Urinary bladder (tissue), 4 donors: Measurements from ENCODE around the gene EHBP1. TPM values are rescaled to one million over a fixed set of nuclear protein-coding genes. Genes with fewer than 3 reads are reported as not detected.
"Not testable (repeated sequence)": the region's sequence is repeated elsewhere in the genome, so short reads cannot be mapped to it uniquely, and the experiment has no call there.

Experiments used
- DNase-seq: peaks from one replicate; pipeline ENCODE4 v3.0.0-alpha.2; 2015; ENCODE audit errors: extremely low spot score
- H3K27ac ChIP-seq: one replicate; pipeline ENCODE4 v1.5.1; 2013; ENCODE audit warnings: low read depth, mild to moderate bottlenecking, moderate library complexity
- H3K36me3 ChIP-seq: one replicate; pipeline ENCODE4 v1.6.1; 2013; ENCODE audit warnings: mild to moderate bottlenecking, moderate library complexity; ENCODE audit not compliant: insufficient read depth
- H3K4me1 ChIP-seq: one replicate; pipeline ENCODE4 v1.6.1; 2013; ENCODE audit warnings: mild to moderate bottlenecking, moderate library complexity; ENCODE audit not compliant: insufficient read depth
- H3K4me3 ChIP-seq: one replicate; pipeline ENCODE4 v1.5.1; 2013; ENCODE audit warnings: low read depth, low read length
- WGBS: extraction: QIAGEN DNeasy Blood & Tissue Kit; methylation state at CpG from one replicate; pipeline ENCODE4 v1.1.7; 2013; 5-methylcytosine and 5-hydroxymethylcytosine counted together
- polyA plus RNA-seq: library from polyadenylated mRNA; stranded (reverse); fragments of 200-250 nt; gene quantifications from one replicate; pipeline ENCODE4 v1.2.3, GENCODE V29; 2013
- total RNA-seq: library from RNA; depleted of rRNA; stranded (reverse); fragments of >200 nt; gene quantifications from one replicate; pipeline ENCODE4 v1.2.3, GENCODE V29; 2014
- donor health status: healthy with polysubstance abuse.
- donor health status: healthy.

Gene EHBP1
- total and polyA plus RNA-seq, 2 donors, result 41.0 to 145 TPM

DNA sequence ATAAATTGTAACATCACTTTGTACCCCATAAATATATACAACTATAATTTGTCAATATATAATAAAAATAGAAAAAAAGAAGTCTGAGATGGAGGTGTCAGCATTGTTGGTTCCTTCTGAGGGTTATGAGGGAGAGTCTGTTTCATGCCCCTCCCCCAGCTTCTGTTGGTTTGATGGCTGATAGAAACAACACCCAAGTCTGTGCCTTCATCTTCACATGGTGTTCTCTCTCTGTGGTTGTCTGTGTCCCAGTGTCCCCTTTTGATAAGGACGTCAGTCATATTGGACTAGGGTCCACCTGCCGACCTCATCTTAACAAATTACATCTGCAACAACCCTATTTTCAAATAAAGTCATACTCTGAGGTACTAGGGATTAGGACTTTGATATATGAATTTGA, 20.3 kb upstream of the EHBP1 start:
- no peak for DNase-seq
- 88% methylated on average over 2 of the region's 2 CpGs for WGBS
- Histone ChIP-seq H3K36me3 (no peaks in the 10 kb centered on the region), H3K4me1 (no peaks in the 10 kb centered on the region), H3K27ac (no peak overlapping the region), H3K4me3 (no peak overlapping the region)

DNA sequence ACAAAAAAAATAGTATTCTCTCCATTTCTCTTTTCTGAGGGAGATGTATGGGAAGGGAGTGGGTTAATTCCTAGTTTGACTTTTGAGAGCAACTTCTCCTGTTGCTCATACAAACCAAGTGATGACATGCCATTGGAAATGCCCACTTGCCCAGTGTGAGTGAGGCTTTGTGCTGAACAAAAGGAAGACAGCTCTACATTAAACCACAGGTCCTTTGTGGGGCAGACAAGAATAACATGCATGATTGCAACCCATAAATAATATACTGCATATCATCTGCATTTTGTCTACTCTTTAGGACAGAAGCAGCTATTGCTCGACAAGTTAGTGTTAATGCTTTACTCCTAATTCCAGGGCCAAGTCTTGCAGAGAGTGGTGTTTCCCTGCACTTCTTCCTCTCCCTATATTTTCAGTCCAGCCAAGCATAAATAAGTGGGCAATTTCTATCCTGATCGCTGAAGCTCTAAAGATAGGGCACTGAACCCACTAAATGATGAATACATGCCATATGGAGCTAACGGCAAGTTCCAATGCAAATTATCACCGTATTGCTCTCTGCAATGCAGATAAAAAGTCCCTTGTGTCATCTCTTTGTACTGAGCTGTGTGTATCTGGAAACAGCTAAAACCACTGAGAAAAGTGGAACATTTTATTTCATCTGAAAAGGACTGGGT, 19.4 kb upstream of the EHBP1 start:
- Histone ChIP-seq H3K4me1 (no peaks in the 10 kb centered on the region), H3K4me3 (no peak overlapping the region), H3K27ac (no peak overlapping the region), H3K36me3 (no peaks in the 10 kb centered on the region)
- DNase-seq, result no peak
- WGBS, result 73% methylated on average over 4 of the region's 4 CpGs

DNA sequence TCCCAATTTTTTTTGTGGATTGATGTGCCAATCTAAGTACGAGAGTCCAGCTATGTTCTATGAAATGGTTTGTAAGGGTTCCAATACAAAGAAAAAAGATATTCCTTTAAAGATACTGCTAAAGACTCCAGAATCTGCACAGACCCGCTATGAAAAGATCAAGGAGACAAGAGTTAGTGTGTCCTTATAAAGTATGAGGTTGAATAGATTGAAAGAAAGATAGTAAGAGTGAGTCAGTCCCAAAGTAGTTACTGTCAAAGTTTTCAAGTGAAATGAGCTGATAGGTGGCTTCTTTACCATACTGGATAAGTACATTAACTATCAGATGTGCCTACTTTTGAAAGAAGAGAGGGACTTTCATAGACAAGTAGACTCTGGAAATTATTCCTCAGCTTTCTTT, 17.9 kb upstream of the EHBP1 start:
- Histone ChIP-seq H3K4me1 (no peaks in the 10 kb centered on the region), H3K27ac (no peak overlapping the region), H3K4me3 (no peak overlapping the region), H3K36me3 (no peaks in the 10 kb centered on the region)
- WGBS, result 78% methylated on average over 2 of the region's 2 CpGs
- DNase-seq, result no peak

DNA sequence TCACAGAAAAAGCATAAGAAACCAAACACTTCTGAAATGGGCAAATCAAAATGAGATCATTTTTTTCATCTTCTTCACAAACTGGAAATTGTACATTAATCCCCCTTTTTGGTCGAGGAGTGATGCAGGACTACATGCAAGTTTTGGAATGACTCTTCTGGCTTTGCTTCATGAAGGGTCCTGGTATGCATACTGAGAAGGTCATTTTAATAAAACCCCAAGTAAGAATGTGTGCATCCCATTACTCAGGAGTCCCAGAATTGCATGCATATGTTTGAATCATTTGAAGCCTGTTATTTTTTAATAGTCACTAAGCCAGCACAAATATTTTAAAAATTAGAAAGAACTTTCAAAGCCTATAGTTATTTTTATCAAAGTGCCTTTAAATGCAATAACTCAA, 16.7 kb upstream of the EHBP1 start:
- Histone ChIP-seq H3K4me1 (no peaks in the 10 kb centered on the region), H3K4me3 (no peak overlapping the region), H3K36me3 (no peaks in the 10 kb centered on the region), H3K27ac (no peak overlapping the region)
- no peak for DNase-seq
- WGBS, result 44% methylated on average over 1 of the region's 1 CpG

DNA sequence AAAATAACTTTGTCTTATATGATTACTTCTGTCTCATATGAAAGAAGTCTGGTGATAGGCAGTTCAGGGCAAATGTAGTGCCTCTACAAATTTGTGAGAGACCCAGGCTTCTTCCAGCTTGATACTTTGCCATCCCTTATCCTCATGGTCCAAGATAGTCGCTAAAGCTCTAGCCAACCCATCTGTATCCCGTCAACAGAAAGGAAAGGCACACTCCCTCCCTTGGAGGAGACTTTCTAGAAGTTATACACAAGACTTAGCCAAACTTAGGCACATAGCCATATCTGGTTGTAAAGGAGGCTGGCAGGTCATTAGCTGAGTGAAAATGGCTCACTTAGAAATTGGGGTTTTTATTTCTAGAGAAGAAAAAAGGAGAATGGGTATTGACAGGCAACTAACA, 14.3 kb upstream of the EHBP1 start:
- Histone ChIP-seq H3K4me1 (no peaks in the 10 kb centered on the region), H3K27ac (no peak overlapping the region), H3K36me3 (no peaks in the 10 kb centered on the region), H3K4me3 (no peak overlapping the region)
- no peak for DNase-seq
- WGBS, result 37% methylated on average over 2 of the region's 2 CpGs

DNA sequence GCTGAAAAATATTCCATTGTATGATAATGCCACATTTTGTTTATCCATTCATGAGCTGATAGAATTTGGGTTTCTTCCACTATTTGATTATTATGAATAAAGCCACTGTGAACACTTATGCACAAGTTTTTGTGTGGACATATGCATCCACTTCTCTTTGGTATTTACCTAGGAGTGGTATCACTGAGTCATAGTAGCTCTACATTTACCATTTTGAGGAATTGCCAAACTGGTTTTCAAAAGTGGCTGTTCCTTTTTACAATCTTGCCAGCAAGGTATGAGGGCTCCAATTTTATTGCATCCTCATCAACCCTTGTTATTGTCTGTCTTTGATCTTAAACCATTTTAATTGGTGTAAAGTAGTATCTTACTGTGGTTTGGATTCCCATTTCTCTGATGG, 13.3 kb upstream of the EHBP1 start:
- H3K4me3 ChIP-seq, result no peak overlapping the region
- H3K27ac ChIP-seq, result no peak overlapping the region
- DNase-seq, result no peak
- H3K4me1 ChIP-seq, result no peaks in the 10 kb centered on the region
- no peaks in the 10 kb centered on the region for H3K36me3 ChIP-seq

DNA sequence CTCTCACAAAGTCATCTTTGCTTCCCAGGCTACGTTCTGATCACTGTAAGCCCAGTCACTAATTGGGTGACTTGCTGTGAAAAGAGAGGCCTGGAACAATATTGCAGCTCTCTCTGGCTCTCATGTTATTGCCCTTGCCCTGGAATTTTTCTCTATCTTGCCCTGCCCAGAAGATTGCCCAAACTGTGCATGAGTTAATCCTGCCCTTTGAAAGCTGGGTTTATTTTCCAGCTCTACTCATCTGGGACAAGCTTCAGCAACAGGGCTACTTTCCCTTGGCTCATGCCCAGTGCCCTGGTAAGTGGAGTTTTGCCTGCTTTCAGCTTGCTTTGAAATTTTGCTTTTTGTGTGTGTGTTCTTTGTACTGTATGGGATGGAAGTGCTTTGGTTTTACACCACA, 6.9 kb upstream of the EHBP1 start:
- Histone ChIP-seq H3K4me1 (no peaks in the 10 kb centered on the region), H3K4me3 (no peak overlapping the region), H3K36me3 (no peaks in the 10 kb centered on the region), H3K27ac (no peak overlapping the region)
- 89% methylated on average over 1 of the region's 1 CpG for WGBS
- no peak for DNase-seq

DNA sequence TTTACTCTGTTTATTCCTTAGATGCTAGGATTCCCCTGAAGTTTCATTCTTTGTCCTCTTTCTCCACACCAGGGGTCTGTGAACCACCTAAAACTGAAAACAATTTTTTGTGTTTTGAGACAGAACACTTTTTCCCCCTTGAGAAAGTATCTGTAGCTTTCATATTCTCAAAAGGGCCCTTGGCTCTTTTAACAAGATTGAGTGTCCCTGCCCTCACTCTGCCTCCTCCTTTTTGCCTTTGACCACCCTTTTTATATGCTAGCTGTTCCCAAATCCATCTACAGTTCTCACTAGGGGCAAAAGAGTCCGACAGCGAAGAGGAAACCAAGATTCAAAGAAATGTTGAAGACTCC, 883 bp upstream of the EHBP1 start:
- Histone ChIP-seq H3K4me1 (peaks cover 2% of the 10 kb centered on the region), H3K36me3 (no peaks in the 10 kb centered on the region), H3K4me3 (peak overlapping the region; percentile 90), H3K27ac (no peak overlapping the region)
- DNase-seq, result no peak
- WGBS, result 8% methylated on average over 2 of the region's 2 CpGs

DNA sequence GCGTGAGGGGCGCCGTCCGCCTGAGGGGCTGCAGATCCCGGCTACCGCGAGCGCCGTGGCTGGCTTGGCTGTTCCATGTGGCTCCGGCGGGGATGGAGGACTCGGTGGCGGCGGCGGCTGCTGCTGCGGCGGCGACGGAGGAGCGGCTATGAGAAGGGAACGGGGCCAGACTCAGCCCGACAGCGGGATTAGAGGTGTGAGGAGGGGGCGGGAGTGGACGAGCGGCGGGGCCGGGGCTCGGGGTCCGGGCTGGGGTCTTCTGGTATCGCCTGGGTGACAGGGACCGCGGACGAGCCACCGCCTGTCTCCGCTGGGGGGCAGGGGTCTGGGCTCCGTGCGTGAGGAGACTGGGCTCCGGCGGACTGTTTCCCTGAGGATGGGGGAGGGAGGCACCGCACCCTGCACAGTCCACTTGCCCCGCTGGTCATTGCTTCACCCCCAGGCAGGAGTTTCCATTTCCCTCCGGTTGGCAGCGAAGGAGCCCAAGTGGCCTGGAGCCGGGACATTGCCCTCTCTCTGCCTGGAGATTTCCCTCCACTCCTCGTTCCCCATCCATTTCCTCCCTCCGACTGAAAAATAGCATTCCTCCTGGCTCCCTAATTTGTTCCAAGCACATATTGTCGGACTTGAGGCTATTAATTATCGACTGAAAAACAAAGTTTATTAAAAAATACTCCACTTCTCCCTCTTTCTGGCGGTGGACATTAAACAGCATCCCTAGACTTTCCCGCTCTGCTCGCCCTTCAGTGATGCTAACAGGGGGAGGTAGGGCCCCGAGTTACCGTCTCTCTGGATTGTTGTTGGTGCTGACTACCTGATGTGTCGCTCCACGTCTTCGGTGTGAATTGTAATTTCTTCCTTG, 577 bp downstream of the EHBP1 start:
- peak overlapping the region; percentile 85 for H3K27ac ChIP-seq
- peak overlapping the region; percentile 90 for H3K4me3 ChIP-seq
- under 1% methylated on average over 57 of the region's 57 CpGs for WGBS
- H3K36me3 ChIP-seq, result no peaks in the 10 kb centered on the region
- no peak for DNase-seq
- peaks cover 2% of the 10 kb centered on the region for H3K4me1 ChIP-seq

DNA sequence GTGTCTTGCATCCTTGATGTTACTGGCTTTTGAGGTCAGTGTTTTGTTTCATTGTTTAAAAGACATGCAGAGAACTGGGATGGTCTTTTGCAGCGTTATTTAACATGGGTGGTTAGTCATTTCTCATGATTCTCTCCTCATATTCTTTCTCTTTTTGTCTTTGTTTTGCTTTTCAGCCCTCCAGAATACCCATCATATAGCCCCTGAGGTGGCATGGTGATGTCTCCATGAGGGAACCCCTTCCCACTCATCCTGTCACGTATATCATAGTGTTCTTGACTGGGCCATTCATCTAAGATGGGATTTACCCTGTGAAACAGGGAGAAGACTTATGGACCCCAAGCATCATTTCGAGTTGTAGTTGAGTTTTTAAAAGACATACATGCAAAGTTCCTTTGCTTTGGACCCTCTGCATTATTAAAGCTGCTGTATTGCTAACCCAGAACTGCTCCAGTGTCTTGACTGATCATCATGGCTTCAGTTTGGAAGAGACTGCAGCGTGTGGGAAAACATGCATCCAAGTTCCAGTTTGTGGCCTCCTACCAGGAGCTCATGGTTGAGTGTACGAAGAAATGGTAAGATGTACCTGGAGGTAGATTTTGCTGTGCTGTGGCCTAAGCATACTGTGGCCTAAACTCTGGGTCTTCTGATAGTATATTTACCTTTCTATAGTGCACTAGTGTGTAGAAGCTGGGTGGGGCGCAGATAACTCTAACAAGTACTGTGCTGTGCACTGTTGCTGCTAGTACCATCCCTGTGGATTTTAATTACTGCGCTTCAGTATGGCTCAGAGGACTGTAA, 1.4 kb downstream of the EHBP1 start:
- WGBS, result 58% methylated on average over 7 of the region's 7 CpGs
- peaks cover 2% of the 10 kb centered on the region for H3K4me1 ChIP-seq

DNA sequence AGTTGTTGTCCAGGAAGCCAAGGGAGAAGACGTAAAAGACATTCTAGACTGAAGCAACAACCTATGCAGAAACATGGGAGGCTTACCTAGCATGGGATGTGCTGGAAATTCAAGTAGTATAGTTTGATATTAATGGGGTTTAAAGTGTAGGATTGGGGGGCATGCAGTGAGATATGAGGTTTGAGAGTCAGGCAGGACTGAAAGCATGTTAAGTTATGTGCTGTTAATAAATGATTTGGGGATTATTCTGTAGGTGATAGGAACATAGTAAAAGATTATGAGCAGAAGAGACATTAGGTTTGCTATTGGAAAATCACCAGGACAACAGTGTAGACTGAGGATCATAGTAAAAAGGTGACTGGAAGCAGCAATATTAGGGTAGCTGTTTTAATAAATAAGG, 3.2 kb downstream of the EHBP1 start:
- Histone ChIP-seq H3K4me3 (peak overlapping the region; percentile 16), H3K27ac (no peak overlapping the region), H3K4me1 (peaks cover 5% of the 10 kb centered on the region), H3K36me3 (no peaks in the 10 kb centered on the region)
- 91% methylated on average over 1 of the region's 1 CpG for WGBS
- no peak for DNase-seq

More for the DNA sequence above, 1.4 kb downstream of the EHBP1 start:
- Histone ChIP-seq H3K36me3 (no peaks in the 10 kb centered on the region), H3K27ac (no peak overlapping the region), H3K4me3 (peak overlapping the region; percentile 90)
- no peak for DNase-seq

DNA sequence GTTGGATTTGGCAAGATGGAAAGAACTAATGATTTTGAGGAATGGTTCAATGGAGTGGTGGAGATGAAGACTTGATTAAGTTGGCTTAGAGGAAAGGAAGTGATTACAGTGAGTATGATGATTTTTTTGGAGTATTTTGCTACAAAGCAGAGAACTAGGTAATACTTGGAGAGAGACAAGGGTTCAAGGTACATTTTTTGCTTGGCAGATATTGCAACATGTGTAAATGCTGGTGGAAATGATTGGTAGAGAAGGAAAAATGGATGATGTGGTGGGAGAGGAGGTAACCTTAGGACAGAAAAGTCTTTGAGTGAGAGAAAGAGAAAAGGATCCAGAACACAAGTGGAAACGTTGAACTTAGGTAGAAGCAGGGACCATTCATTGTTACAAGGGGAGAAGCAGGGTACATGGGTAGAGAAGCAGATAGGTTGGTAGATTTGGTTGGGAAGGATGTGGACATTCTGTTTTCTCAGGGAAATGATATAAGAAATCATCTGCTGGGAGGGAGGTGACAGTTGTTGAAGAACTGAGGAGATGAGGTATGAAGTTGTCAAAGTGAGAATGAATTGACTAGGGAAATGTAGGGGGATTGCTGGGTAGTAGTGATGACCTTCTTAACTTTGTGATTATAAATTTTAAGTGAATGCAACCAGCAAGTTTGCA, 6.5 kb downstream of the EHBP1 start:
- Histone ChIP-seq H3K27ac (no peak overlapping the region), H3K36me3 (no peaks in the 10 kb centered on the region), H3K4me1 (peaks cover 3% of the 10 kb centered on the region), H3K4me3 (no peak overlapping the region)
- DNase-seq, result no peak
- 88% methylated on average over 1 of the region's 1 CpG for WGBS

DNA sequence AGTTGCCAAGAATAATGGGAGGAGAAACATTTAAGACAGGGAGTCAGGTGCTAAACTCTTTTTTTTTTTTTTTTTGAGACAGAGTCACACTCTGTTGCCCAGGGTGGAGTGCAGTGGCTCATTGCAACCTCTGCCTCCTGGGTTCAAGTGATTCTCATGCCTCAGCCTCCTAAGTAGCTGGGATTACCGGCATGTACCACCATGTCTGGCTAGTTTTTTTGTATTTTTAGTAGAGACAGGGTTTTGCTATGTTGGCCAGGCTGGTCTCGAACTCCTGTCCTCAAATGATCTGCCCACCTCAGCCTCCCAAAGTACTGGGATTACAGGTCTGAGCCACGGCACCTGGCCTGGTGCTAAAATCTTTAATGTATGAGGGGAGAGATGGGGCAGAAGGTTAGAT, 7.7 kb downstream of the EHBP1 start:
- H3K4me1 ChIP-seq, H3K4me3 ChIP-seq, H3K36me3 ChIP-seq, H3K27ac ChIP-seq, DNase-seq: not testable (repeated sequence)
- 94% methylated on average over 3 of the region's 3 CpGs for WGBS
